ENCODE data around the gene CADM1. TPM values are rescaled to one million over a fixed set of nuclear protein-coding genes. Genes with fewer than 3 reads are reported as not detected.

CADM1 gene
- total and polyA plus RNA-seq, 11 donors = 11.4 to 80.2 (median 40.6) TPM

- H3K27me3 ChIP-seq = peaks cover 0 to 8% (median 0%) of the 10 kb centered on the region in 9 donors
- H3K27ac ChIP-seq = no peak overlapping the region
- no peak for DNase-seq
- peaks cover 0 to 16% (median 4%) of the 10 kb centered on the region in 12 donors for H3K4me1 ChIP-seq
- no peak overlapping the region for H3K4me3 ChIP-seq
- no peaks in the 10 kb centered on the region for H3K9me3 ChIP-seq
- 75 to 79% (median 77%) methylated on average over 6 of the region's 6 CpGs for WGBS, 4 donors
- ATAC-seq = no peak
- intact Hi-C loops (cut with DNase I) = loop anchor here in 1 of 10 donors (5.0 kb wide), 1 partner anchor 195 kb away; no protein-coding TSS in a partner anchor
- TF ChIP-seq CTCF (IDR thresholded peaks at IDR 0.05) (no peak), POLR2A (IDR thresholded peaks at IDR 0.05) (no peak)
- H3K36me3 ChIP-seq = no peaks in the 10 kb centered on the region
Measured at GRCh38 chr11:115166820-115167219, 337.4 kb downstream of the CADM1 start.

GRCh38 chr11:115164774-115165173 lies 339.4 kb downstream of the CADM1 start:
- intact Hi-C loops (cut with DNase I) = loop anchor here in 1 of 10 donors (5.0 kb wide), 1 partner anchor 192 kb away; no protein-coding TSS in a partner anchor
- WGBS, 4 donors = 52 to 72% (median 59%) methylated on average over 6 of the region's 6 CpGs
- peaks cover 0 to 11% (median 0%) of the 10 kb centered on the region in 9 donors for H3K27me3 ChIP-seq

GRCh38 chr11:115162919-115163318 lies 341.3 kb downstream of the CADM1 start:
- no peak for ATAC-seq
- 62 to 78% (median 68%) methylated on average over 2 of the region's 2 CpGs for WGBS, 4 donors
- Histone ChIP-seq H3K4me3 (no peak overlapping the region), H3K36me3 (no peaks in the 10 kb centered on the region), H3K27ac (no peak overlapping the region), H3K27me3 (peaks cover 0 to 12% (median 6%) of the 10 kb centered on the region in 9 donors), H3K9me3 (no peaks in the 10 kb centered on the region), H3K4me1 (peaks cover 0 to 9% (median 0%) of the 10 kb centered on the region in 12 donors)
- no peak for TF ChIP-seq POLR2A (IDR thresholded peaks at IDR 0.05)
- no peak for TF ChIP-seq CTCF (IDR thresholded peaks at IDR 0.05)
- intact Hi-C loops (cut with DNase I) = no loop called here
- no peak for DNase-seq

More at GRCh38 chr11:115164774-115165173, 339.4 kb downstream of the CADM1 start:
- Histone ChIP-seq H3K36me3 (no peaks in the 10 kb centered on the region), H3K9me3 (no peaks in the 10 kb centered on the region), H3K4me1 (peaks cover 0 to 16% (median 4%) of the 10 kb centered on the region in 12 donors), H3K4me3 (no peak overlapping the region), H3K27ac (no peak overlapping the region)
- DNase-seq (no peak), ATAC-seq (no peak)
- TF ChIP-seq CTCF (IDR thresholded peaks at IDR 0.05) (no peak), POLR2A (IDR thresholded peaks at IDR 0.05) (no peak)

GRCh38 chr11:115161876-115162275 lies 342.3 kb downstream of the CADM1 start:
- no peaks in the 10 kb centered on the region for H3K36me3 ChIP-seq
- DNase-seq = no peak
- no peak overlapping the region for H3K27ac ChIP-seq
- TF ChIP-seq CTCF (IDR thresholded peaks at IDR 0.05) (no peak), POLR2A (IDR thresholded peaks at IDR 0.05) (no peak)
- no peaks in the 10 kb centered on the region for H3K9me3 ChIP-seq
- intact Hi-C loops (cut with DNase I) = no loop called here
- ATAC-seq = no peak
- H3K4me3 ChIP-seq = no peak overlapping the region
- peaks cover 0 to 13% (median 6%) of the 10 kb centered on the region in 9 donors for H3K27me3 ChIP-seq
- no peaks in the 10 kb centered on the region for H3K4me1 ChIP-seq
- 76 to 100% (median 83%) methylated on average over 1 to 2 of the region's 2 CpGs for WGBS, 4 donors

All from heart left ventricle (tissue), 16 donors.